Effector memory CD8-positive, alpha-beta T cell (primary cell): ENCODE data around the gene SLC38A5.
"Not testable (repeated sequence)": the region's sequence is repeated elsewhere in the genome, so short reads cannot be mapped to it uniquely, and the experiment has no call there.

ENCODE experiments used
- ATAC-seq: fragments of 150-1000 bp; cut with Tn5 transposase; replicated peaks from 2 replicates; pipeline ENCODE4 v1.10.0; 2021; ENCODE audit warnings: mild to moderate bottlenecking, moderate library complexity
- DNase-seq, 3 experiments: peaks; one replicate each; pipeline ENCODE4 v3.0.0; 2021
- H3K27ac Mint-ChIP-seq, 2 donors: one replicate each; pipeline ENCODE4 v1.8.0; 2022; ENCODE audit warnings: mild to moderate bottlenecking in 2 of 2, mixed read lengths in 2 of 2, moderate library complexity in 2 of 2
- H3K27me3 Mint-ChIP-seq, 2 donors: one replicate each; pipeline ENCODE4 v1.8.0; 2022; ENCODE audit warnings: mixed read lengths in 2 of 2
- H3K36me3 Mint-ChIP-seq: one replicate; pipeline ENCODE4 v1.8.0; 2022; ENCODE audit warnings: mild to moderate bottlenecking, moderate library complexity, mixed read lengths; ENCODE audit not compliant: insufficient read depth
- H3K4me1 Mint-ChIP-seq, 2 donors: one replicate each; pipeline ENCODE4 v1.8.0; 2022; ENCODE audit warnings: low read depth in 2 of 2, mixed read lengths in 2 of 2
- H3K4me3 Mint-ChIP-seq, 2 donors: one replicate each; pipeline ENCODE4 v1.8.0; 2022; ENCODE audit warnings: mild to moderate bottlenecking in 2 of 2, mixed read lengths in 2 of 2, moderate library complexity in 2 of 2
- H3K9me3 Mint-ChIP-seq, 2 donors: one replicate each; pipeline ENCODE4 v1.8.0; 2022; ENCODE audit warnings: mixed read lengths in 2 of 2

The SLC38A5 gene

DNA sequence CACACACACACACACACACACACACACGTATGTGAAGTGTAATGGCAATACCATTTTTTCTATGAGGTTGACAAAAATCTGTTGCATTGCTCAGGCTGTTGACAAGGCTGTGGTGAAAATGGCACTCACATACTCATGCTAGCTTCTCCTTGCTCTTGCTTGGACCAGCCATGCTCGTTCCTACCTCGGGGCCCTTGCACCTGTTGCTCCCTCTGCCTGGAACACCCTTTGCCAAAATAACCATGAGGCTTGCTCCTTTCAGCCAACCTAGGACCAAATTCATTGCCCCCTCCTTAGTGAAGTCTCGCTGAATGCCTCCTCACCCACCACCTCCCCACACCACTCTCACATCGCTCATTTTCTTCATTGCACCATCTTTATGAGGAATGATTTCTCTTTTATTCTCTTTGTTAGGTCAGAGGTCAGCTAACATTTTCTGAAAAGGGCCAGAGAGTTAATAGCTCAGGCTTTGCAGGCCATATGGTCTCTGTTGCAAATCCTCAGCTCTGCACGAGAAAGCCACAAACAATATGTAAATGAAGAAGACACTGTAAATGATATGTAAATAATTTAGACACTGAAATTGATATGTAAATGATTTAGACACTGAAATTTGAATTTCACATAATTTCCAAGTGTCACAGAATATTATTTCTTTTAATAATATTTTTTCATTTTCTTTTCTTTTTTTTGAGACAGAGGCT, 13.3 kb downstream of the SLC38A5 start:
- ATAC-seq: no peak

DNA sequence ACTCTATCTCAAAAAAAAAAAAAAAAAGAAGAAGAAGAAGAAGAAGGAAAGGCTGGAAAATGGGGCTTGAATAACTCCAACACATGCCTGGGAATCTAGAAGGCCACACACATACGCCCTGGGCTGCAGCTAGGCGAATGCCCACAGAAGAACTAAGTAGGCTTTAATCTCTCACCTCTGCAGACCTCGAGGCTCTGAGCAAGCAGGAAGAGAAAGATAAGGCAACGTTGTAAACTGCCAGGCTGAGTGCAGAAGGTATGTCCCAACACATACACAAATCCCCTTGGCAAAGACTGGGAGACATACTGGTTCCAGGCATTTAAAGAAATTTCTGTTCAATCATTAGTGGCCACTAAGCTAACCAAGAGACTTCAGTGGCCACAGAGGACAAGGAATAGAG, 18.4 kb downstream of the SLC38A5 start:
- ATAC-seq: no peak
- H3K36me3 Mint-ChIP-seq: no peaks in the 10 kb centered on the region

More for the DNA sequence above, 13.3 kb downstream of the SLC38A5 start:
- no peak for DNase-seq
- Mint-ChIP-seq H3K36me3 (no peaks in the 10 kb centered on the region), H3K4me3 (no peak overlapping the region), H3K27ac (no peak overlapping the region), H3K9me3 (no peaks in the 10 kb centered on the region), H3K27me3 (no peaks in the 10 kb centered on the region), H3K4me1 (no peaks in the 10 kb centered on the region)

DNA sequence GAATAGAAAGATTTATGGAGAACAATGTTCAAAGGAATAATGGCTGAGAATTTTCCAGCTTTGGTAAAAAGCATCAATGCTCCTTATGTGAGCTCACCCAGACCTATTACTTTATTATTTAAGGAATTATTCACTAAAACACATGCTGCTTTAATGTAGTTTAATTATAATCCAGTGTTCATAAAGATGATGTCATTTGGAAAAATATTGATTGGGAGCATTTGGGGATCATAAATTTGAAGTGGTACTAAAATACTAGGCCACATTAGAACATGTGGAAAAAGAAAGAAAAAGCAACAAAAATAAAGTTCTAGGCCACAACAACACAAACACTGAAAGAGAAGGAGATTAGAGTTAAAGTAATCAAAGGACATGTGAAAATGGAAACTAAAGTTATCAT, 20.0 kb downstream of the SLC38A5 start:
- Mint-ChIP-seq H3K9me3 (no peaks in the 10 kb centered on the region), H3K27ac (no peak overlapping the region), H3K36me3 (no peaks in the 10 kb centered on the region), H3K4me1 (no peaks in the 10 kb centered on the region), H3K4me3 (no peak overlapping the region), H3K27me3 (no peaks in the 10 kb centered on the region)
- DNase-seq (no peak), ATAC-seq (no peak)

More for the DNA sequence above, 18.4 kb downstream of the SLC38A5 start:
- Mint-ChIP-seq H3K4me3 (no peak overlapping the region), H3K27me3 (no peaks in the 10 kb centered on the region), H3K27ac (no peak overlapping the region), H3K9me3 (no peaks in the 10 kb centered on the region), H3K4me1 (no peaks in the 10 kb centered on the region)
- no peak for DNase-seq

DNA sequence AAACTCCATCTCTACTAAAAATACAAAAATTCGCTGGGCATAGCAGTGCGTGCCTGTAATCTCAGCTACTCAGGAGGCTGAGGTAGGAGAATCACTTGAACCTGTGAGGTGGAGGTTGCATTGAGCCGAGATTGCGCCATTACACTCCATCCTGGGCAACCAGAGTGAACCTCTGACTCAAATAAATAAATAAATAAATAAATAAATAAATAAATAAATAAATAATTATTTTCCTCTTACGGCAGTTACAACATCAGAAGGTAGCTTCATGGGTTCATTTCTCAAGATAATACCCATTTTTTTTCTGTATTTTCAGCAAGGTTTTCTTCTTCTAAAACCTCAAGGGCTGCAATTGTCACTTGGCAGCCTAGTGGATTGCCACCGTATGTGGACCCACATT, 22.9 kb downstream of the SLC38A5 start:
- H3K27ac Mint-ChIP-seq, H3K4me3 Mint-ChIP-seq, DNase-seq, ATAC-seq, H3K4me1 Mint-ChIP-seq, H3K9me3 Mint-ChIP-seq, H3K36me3 Mint-ChIP-seq: not testable (repeated sequence)
- peaks cover 6 to 16% of the 10 kb centered on the region in 2 donors for H3K27me3 Mint-ChIP-seq

DNA sequence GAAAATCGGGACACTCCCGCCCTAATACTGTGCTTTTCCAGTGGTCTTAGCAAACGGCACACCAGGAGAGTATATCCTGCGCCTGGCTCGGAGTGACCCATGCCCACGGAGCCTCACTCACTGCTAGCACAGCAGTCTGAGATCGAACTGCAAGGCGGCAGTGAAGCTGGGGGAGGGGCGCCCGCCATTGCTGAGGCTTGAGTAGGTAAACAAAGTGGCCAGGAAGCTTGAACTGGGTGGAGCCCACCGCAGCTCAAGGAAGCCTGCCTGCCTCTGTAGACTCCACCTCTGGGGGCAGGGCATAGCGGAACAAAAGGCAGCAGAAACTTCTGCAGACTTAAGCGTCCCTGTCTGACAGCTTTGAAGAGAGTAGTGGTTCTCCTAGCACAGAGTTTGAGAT, 36.3 kb downstream of the SLC38A5 start:
- H3K27ac Mint-ChIP-seq, H3K36me3 Mint-ChIP-seq, H3K4me1 Mint-ChIP-seq, ATAC-seq, H3K9me3 Mint-ChIP-seq: not testable (repeated sequence)
- DNase-seq: peak in 1 of 3 experiments; percentile 2
- Mint-ChIP-seq H3K27me3 (peaks cover 0 to 21% of the 10 kb centered on the region in 2 donors), H3K4me3 (peak overlapping the region in 1 of 2 donors; percentile 44)

DNA sequence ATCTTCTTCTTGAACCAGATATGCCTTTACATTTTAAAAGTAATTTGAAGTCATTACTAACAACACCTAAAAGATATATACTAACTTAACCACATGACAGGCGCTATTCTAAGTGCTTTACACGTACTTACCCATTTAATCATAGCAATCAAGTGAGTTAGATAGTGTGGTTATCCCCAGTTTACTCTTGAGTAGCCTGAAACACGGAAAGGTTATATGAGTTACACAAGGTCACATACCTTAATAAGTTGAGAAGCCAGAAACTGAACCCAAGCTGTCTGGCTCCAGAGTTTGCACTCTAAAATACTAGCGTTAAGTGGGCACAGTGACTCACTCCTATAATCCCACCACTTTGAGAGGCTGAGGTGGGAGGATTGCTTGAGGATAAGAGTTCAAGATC, 39.9 kb downstream of the SLC38A5 start:
- peaks cover 0 to 17% of the 10 kb centered on the region in 2 donors for H3K27me3 Mint-ChIP-seq
- H3K9me3 Mint-ChIP-seq, H3K36me3 Mint-ChIP-seq, H3K27ac Mint-ChIP-seq, H3K4me3 Mint-ChIP-seq, ATAC-seq, DNase-seq: not testable (repeated sequence)
- H3K4me1 Mint-ChIP-seq: peaks cover 0 to 10% of the 10 kb centered on the region in 2 donors

DNA sequence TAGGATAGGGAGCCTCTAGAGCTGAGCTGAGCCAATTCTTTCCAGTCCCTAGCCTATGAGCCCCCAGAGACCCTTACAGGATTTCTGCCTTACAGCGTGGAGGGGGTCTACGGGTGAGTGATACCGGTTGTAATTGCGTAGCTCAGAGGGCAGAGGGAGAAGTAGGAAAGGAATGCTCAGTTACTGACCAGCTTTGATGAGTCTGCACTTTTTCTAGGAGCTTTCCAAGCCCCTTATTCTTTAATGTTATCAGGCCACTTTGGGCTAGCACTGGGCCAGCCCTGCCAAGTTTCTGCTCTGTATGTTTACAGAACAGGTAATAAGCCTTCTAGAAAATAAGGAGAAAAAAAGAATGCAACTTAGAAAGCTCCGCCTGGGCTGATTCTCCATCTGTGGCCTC, 40.5 kb downstream of the SLC38A5 start:
- DNase-seq, H3K4me3 Mint-ChIP-seq, H3K27ac Mint-ChIP-seq, ATAC-seq, H3K36me3 Mint-ChIP-seq, H3K9me3 Mint-ChIP-seq: not testable (repeated sequence)
- H3K27me3 Mint-ChIP-seq: peaks cover 0 to 14% of the 10 kb centered on the region in 2 donors
- peaks cover 0 to 10% of the 10 kb centered on the region in 2 donors for H3K4me1 Mint-ChIP-seq

DNA sequence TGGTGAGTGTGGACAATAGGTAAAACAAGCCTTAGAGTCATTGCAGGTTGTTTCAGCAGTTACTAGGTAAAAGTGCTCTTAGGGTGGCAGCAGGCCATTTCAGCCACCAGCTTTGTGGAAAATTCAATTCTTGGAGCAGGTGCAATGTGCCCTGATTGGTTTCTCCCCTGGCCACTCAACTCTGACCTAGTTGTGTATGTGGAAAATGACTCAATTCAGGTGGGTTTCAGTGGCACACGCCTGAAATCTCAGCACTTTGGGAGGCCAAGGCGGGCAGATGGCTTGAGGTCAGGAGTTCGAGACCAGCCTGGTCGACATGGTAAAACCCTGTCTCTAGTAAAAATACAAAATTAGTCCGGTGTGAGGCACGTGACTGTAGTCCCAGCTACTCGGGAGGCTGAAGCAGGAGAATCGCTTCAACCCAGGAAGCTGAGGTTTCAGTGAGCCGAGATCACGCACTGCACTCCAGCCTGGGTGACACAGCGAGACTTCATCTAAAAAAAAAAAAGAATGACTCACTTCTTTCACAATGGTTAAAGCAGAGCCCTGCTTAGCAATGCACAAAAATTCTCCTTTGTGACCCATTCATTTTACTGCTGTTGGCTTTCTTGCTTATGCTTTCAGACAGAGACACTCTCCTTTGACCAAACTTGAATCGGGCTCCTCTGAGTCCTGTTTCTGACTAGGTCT, 42.9 kb downstream of the SLC38A5 start:
- H3K4me3 Mint-ChIP-seq, H3K4me1 Mint-ChIP-seq, H3K36me3 Mint-ChIP-seq, H3K27ac Mint-ChIP-seq, DNase-seq, H3K27me3 Mint-ChIP-seq, H3K9me3 Mint-ChIP-seq: not testable (repeated sequence)
- ATAC-seq: peak; percentile 46

DNA sequence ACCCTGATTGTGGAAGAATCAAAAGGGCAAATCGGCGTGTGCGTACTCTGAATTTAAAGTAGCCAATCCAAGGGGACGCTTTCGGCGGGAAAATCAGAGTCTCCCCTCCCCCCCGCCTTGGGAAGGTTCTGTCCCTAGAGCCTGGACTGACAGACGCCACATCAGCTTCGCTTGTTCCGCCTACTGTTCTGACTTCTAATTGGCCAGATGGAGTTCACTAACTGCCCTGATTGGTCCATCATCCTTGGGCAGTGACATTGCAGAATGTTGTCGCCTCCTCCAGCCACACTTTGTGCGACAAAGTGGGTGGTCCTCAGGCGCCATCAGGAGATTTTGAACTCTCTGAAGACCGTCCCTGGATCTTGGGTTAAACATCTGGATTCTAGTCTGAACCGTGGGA, 58.2 kb downstream of the SLC38A5 start, which contains the start of gene SSX4B:
SSX4B (minus strand) TSS at position 101 of the 400 bp plus-strand sequence. CDS start 588 bp downstream, outside the sequence.
- not testable (repeated sequence) for H3K9me3 Mint-ChIP-seq, H3K4me1 Mint-ChIP-seq, H3K27me3 Mint-ChIP-seq, H3K36me3 Mint-ChIP-seq, H3K4me3 Mint-ChIP-seq, ATAC-seq, DNase-seq, H3K27ac Mint-ChIP-seq
